CD4-positive, CD25-positive, alpha-beta regulatory T cell (primary cell): Measurements from ENCODE around the gene YEATS4. TPM values are rescaled to one million over a fixed set of nuclear protein-coding genes. Genes with fewer than 3 reads are reported as not detected.
A peak's percentile ranks its signal among the peaks of the same experiment; 100 is the strongest.

ENCODE experiments used
- ATAC-seq, 2 donors: fragments of 150-1000 bp; cut with Tn5 transposase; one replicate each; pipeline ENCODE4 v1.10.0; 2021; ENCODE audit warnings: low read depth in 2 of 2, moderate number of reproducible peaks in 2 of 2, moderate library complexity in 1 of 2
- DNase-seq, 3 donors: peaks; one replicate each; pipeline versions ENCODE4 v3.0.0 to v3.0.0-alpha.2; 2012 to 2022; ENCODE audit warnings: mixed read lengths in 1 of 3
- H3K27ac ChIP-seq: one replicate; pipeline ENCODE4 v1.7.0; 2013; ENCODE audit warnings: mild to moderate bottlenecking, low read length; ENCODE audit not compliant: insufficient read depth, poor library complexity, severe bottlenecking
- H3K27me3 ChIP-seq: one replicate; pipeline ENCODE4 v1.7.0; 2013; ENCODE audit warnings: low read length; ENCODE audit not compliant: control insufficient read depth, insufficient read depth
- H3K36me3 ChIP-seq: one replicate; pipeline ENCODE4 v1.7.0; 2013; ENCODE audit warnings: mild to moderate bottlenecking, low read length, moderate library complexity; ENCODE audit not compliant: control insufficient read depth, insufficient read depth
- H3K4me1 ChIP-seq: 2 replicates; pipeline ENCODE4 v1.7.0; 2013; ENCODE audit warnings: mild to moderate bottlenecking, low read length; ENCODE audit not compliant: insufficient read depth, control insufficient read depth, poor library complexity, severe bottlenecking
- H3K4me3 ChIP-seq: one replicate; pipeline ENCODE4 v1.7.0; 2013; ENCODE audit warnings: low read depth, mild to moderate bottlenecking, low read length, moderate library complexity
- H3K9me3 ChIP-seq, 2 experiments: 1 replicate in 1 of 2; 2 replicates in 1 of 2; pipeline ENCODE4 v1.7.0; 2013; ENCODE audit warnings: low read length in 2 of 2, mild to moderate bottlenecking in 1 of 2, moderate library complexity in 1 of 2; ENCODE audit not compliant: control insufficient read depth in 2 of 2
- H3K27ac Mint-ChIP-seq, 3 donors: one replicate each; pipeline ENCODE4 v1.8.0; 2020 to 2022; ENCODE audit warnings: mild to moderate bottlenecking in 3 of 3, mixed read lengths in 3 of 3, moderate library complexity in 2 of 3
- H3K27me3 Mint-ChIP-seq: one replicate; pipeline ENCODE4 v1.8.0; 2022; ENCODE audit warnings: mild to moderate bottlenecking, mixed read lengths
- H3K36me3 Mint-ChIP-seq: one replicate; pipeline ENCODE4 v1.8.0; 2020; ENCODE audit warnings: mixed read lengths
- H3K4me1 Mint-ChIP-seq, 4 donors: one replicate each; pipeline ENCODE4 v1.8.0; 2020 to 2022; ENCODE audit warnings: mixed read lengths in 4 of 4, mild to moderate bottlenecking in 1 of 4
- H3K4me3 Mint-ChIP-seq, 4 donors: one replicate each; pipeline ENCODE4 v1.8.0; 2020 to 2022; ENCODE audit warnings: mild to moderate bottlenecking in 4 of 4, mixed read lengths in 4 of 4, moderate library complexity in 3 of 4
- H3K9me3 Mint-ChIP-seq, 7 donors: one replicate each; pipeline ENCODE4 v1.8.0; 2020 to 2022; ENCODE audit warnings: mixed read lengths in 7 of 7, mild to moderate bottlenecking in 3 of 7, moderate library complexity in 2 of 7
- polyA plus RNA-seq, 4 donors: library from polyadenylated mRNA; unstranded; fragments of 300-500 nt; fragmentation: Illumina TruSeq; gene quantifications; one replicate each; pipeline ENCODE4 v1.2.3, GENCODE V29; 2021
- total RNA-seq: library from RNA; stranded (reverse); gene quantifications from one replicate; pipeline ENCODE4 v1.2.3, GENCODE V29; 2022

Gene YEATS4
- total and polyA plus RNA-seq, 5 donors from 2014 or later, result 32.6 to 75.7 (median 52.5) TPM

DNA sequence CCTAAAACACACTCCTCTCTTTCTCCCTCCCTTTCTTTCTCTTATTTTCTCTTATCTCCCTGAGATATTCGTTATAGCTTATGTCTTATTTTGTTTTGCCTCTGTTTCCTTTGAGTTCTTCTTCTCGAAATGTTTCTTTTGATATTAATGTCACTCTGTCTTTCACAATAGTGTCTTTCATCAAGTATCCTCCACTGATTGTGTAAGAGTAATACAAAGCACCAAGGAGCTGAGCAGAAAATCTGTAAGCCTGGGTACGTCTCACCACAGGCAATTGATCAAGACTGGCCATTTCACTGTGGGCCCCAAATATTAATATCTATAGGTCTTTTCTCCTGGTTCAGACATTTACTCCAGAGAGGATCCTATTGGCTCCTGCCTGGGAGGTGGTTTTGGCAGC lies 16.2 kb upstream of the YEATS4 start:
- no peak for ATAC-seq
- no peaks in the 10 kb centered on the region for H3K9me3 ChIP-seq
- no peaks in the 10 kb centered on the region for H3K36me3 ChIP-seq
- no peaks in the 10 kb centered on the region for H3K4me1 ChIP-seq
- peaks cover 0 to 1% (median 0%) of the 10 kb centered on the region in 7 donors for H3K9me3 Mint-ChIP-seq
- H3K27me3 Mint-ChIP-seq, result peaks cover 12% of the 10 kb centered on the region
- H3K4me3 Mint-ChIP-seq, result no peak overlapping the region
- H3K27ac ChIP-seq, result no peak overlapping the region
- H3K4me3 ChIP-seq, result no peak overlapping the region
- H3K36me3 Mint-ChIP-seq, result no peaks in the 10 kb centered on the region
- DNase-seq, result no peak
- H3K4me1 Mint-ChIP-seq, result peaks cover 0 to 4% (median 3%) of the 10 kb centered on the region in 4 donors
- H3K27me3 ChIP-seq, result peaks cover 9% of the 10 kb centered on the region
- no peak overlapping the region for H3K27ac Mint-ChIP-seq

DNA sequence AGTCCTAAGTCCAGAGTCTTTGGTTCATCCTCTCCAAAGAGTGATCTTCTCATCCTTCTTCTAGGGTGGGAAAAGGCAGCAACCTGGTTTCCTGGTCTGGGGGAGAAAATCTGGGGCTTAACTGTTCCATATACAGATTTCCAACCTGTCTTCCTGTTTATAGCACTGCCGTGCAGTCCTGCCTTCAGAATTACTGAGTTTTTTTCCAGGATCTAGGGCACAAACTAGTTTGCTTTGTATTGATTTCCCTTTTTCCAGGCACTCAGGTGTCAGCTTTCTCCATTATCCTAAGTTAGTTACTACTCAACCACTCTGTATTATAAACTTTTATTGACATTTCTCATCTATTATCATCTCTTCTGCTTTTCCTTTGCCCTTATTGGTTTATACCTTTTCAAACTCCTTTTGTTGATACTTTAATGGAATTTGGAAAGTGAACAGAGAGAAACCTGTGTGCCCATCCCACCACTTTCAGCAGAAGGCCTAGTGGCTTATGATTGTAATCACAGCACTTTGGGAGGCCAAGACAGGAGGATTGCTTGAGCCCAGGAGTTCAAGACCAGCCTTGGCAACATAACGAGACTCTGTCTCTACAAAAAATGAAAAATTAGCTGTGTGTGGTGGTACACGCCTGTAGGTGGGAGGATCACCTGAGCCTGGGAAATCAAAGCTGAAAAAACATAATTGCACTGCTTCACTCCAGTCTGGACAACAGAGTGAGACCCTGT lies 15.5 kb upstream of the YEATS4 start:
- Histone ChIP-seq H3K27me3 (peaks cover 9% of the 10 kb centered on the region), H3K4me1 (no peaks in the 10 kb centered on the region), H3K36me3 (no peaks in the 10 kb centered on the region), H3K4me3 (no peak overlapping the region), H3K27ac (no peak overlapping the region), H3K9me3 (no peaks in the 10 kb centered on the region)
- H3K27ac Mint-ChIP-seq, result no peak overlapping the region
- H3K36me3 Mint-ChIP-seq, result no peaks in the 10 kb centered on the region
- no peak overlapping the region for H3K4me3 Mint-ChIP-seq
- peaks cover 0 to 5% (median 4%) of the 10 kb centered on the region in 4 donors for H3K4me1 Mint-ChIP-seq
- peaks cover 12% of the 10 kb centered on the region for H3K27me3 Mint-ChIP-seq
- ATAC-seq (no peak), DNase-seq (no peak)
- peaks cover 0 to 1% (median 0%) of the 10 kb centered on the region in 7 donors for H3K9me3 Mint-ChIP-seq

DNA sequence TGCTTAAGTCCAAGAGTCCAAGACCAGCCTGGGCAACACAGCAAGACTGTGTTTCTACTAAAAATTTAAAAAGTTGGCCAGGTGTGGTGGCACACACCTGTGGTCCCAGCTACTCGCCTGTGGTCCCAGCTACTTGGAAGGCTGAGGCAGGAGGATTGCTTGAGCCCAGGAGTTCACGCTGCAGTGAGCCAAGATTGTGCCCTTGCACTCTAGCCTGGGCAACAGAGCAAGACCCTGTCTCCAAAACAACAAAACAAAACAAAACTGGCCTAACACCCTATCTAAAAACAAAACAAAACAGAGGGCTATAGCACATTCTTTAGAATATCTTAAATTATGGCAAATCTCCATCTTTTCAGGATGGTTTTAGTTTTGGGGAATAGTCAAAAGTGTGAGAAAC lies 14.5 kb upstream of the YEATS4 start:
- peaks cover 0 to 1% (median 0%) of the 10 kb centered on the region in 7 donors for H3K9me3 Mint-ChIP-seq
- Histone ChIP-seq H3K4me1 (no peaks in the 10 kb centered on the region), H3K36me3 (no peaks in the 10 kb centered on the region), H3K9me3 (no peaks in the 10 kb centered on the region), H3K27me3 (peaks cover 9% of the 10 kb centered on the region), H3K4me3 (no peak overlapping the region), H3K27ac (no peak overlapping the region)
- H3K4me3 Mint-ChIP-seq, result no peak overlapping the region
- DNase-seq (no peak), ATAC-seq (no peak)
- H3K4me1 Mint-ChIP-seq, result peaks cover 0 to 5% (median 3%) of the 10 kb centered on the region in 4 donors
- no peaks in the 10 kb centered on the region for H3K36me3 Mint-ChIP-seq
- H3K27ac Mint-ChIP-seq, result no peak overlapping the region
- peaks cover 8% of the 10 kb centered on the region for H3K27me3 Mint-ChIP-seq

DNA sequence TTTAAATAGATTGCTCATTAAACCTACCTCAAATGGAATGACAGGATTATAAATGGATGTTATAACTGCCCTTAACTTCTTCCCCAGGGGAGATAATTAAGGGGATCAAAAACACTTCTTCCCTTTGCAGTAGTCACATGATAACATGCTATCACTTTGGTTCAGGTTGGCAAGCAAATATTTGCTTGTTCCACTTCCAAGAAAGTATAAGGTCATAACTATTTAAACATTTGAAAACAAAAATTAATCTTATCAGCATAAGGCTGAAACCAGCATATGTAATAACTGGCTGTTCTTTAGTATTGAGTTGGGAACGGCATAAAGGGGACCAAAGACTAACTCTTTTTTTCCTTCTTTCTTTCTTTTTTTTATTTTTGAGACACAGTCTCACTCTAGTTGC lies 13.8 kb upstream of the YEATS4 start:
- Histone ChIP-seq H3K4me1 (no peaks in the 10 kb centered on the region), H3K27ac (no peak overlapping the region), H3K9me3 (no peaks in the 10 kb centered on the region), H3K36me3 (no peaks in the 10 kb centered on the region), H3K4me3 (no peak overlapping the region), H3K27me3 (peaks cover 9% of the 10 kb centered on the region)
- Mint-ChIP-seq H3K9me3 (peaks cover 0 to 1% (median 0%) of the 10 kb centered on the region in 7 donors), H3K4me1 (peaks cover 0 to 5% (median 3%) of the 10 kb centered on the region in 4 donors), H3K36me3 (no peaks in the 10 kb centered on the region), H3K27me3 (peaks cover 10% of the 10 kb centered on the region), H3K4me3 (no peak overlapping the region), H3K27ac (no peak overlapping the region)
- DNase-seq (no peak), ATAC-seq (no peak)

DNA sequence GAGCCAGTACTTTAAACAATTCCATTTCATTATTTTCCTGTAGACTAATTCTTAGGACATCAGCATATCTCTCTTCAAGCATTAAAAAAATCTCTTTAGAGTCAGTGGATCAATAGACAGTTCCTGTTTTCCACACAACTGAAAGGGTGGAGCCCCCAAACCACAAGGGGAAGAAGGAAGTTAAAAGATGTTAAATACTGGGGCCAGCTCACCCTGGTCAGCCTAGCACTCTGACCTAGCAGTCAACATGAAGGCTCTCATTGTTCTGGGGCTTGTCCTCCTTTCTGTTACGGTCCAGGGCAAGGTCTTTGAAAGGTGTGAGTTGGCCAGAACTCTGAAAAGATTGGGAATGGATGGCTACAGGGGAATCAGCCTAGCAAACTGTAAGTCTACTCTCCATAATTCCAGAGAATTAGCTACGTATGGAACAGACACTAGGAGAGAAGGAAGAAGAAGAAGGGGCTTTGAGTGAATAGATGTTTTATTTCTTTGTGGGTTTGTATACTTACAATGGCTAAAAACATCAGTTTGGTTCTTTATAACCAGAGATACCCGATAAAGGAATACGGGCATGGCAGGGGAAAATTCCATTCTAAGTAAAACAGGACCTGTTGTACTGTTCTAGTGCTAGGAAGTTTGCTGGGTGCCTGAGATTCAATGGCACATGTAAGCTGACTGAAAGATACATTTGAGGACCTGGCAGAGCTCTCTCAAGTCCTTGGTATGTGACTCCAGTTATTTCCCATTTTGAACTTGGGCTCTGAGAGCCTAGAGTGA lies 11.2 kb upstream of the YEATS4 start, which contains the start of gene LYZ:
Gene LYZ (plus strand): TSS at position 220 of the 777 bp plus-strand sequence. CDS start 28 bp downstream, at position 248.
- DNase-seq, result no peak
- Histone ChIP-seq H3K27me3 (peaks cover 5% of the 10 kb centered on the region), H3K4me1 (no peaks in the 10 kb centered on the region), H3K4me3 (no peak within 1 kb of the TSS), H3K36me3 (no peaks in the 10 kb centered on the region), H3K27ac (no peak within 1 kb of the TSS), H3K9me3 (no peaks in the 10 kb centered on the region)
- Mint-ChIP-seq H3K4me3 (no peak within 1 kb of the TSS), H3K27ac (peak within 1 kb of the TSS in 2 of 3 donors; percentile 7 to 89), H3K4me1 (peaks cover 0 to 5% (median 3%) of the 10 kb centered on the region in 4 donors), H3K36me3 (no peaks in the 10 kb centered on the region), H3K9me3 (peaks cover 0 to 1% (median 0%) of the 10 kb centered on the region in 7 donors), H3K27me3 (peaks cover 5% of the 10 kb centered on the region)
- no peak for ATAC-seq

DNA sequence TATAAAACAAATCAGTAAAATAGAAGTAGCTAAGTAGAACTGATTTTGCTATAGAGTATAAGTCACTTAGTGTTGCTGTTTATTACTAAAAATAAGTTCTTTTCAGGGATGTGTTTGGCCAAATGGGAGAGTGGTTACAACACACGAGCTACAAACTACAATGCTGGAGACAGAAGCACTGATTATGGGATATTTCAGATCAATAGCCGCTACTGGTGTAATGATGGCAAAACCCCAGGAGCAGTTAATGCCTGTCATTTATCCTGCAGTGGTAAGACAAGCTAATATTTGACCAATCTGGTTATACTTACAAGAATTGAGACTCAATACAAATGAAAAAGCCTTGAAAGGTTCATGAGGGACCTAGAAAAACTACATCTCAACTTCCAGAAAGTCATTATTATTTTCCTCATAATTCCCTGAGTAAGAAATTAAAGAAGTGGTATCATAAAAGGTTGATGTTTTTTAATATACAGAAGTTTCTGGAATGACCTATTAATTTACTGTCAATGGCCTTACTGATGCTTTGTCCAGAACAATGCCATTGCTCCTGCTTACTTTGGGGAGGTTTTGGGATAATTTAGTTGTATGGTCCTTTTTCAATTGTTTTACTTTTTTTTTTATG lies 9.4 kb upstream of the YEATS4 start:
- peaks cover 0 to 1% (median 0%) of the 10 kb centered on the region in 7 donors for H3K9me3 Mint-ChIP-seq
- Histone ChIP-seq H3K27me3 (peaks cover 12% of the 10 kb centered on the region), H3K27ac (no peak overlapping the region), H3K4me1 (no peaks in the 10 kb centered on the region), H3K36me3 (no peaks in the 10 kb centered on the region), H3K9me3 (no peaks in the 10 kb centered on the region), H3K4me3 (no peak overlapping the region)
- DNase-seq (no peak), ATAC-seq (no peak)
- H3K27me3 Mint-ChIP-seq, result peaks cover 11% of the 10 kb centered on the region
- peaks cover 0 to 5% (median 3%) of the 10 kb centered on the region in 4 donors for H3K4me1 Mint-ChIP-seq
- no peak overlapping the region for H3K4me3 Mint-ChIP-seq
- H3K27ac Mint-ChIP-seq, result peak overlapping the region in 1 of 3 donors; percentile 9
- no peaks in the 10 kb centered on the region for H3K36me3 Mint-ChIP-seq

DNA sequence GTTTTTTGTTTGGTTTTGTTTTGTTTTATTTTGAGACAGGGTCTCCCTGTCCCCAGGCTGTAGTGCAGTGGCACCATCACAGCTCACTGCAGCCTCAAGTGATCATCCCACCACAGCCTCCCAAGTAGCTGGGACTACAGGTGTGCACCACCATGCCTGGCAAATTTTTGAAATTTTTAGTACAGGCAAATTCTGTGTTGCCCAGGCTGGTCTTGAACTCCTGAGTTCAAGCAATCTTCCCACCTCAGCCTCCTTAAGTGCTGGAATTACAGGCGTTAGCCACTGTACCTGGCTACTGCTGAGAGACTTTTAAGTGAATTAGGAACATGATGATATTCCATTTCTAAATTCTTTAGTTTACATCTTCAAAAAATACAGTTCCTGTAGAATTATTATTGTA lies 8.8 kb upstream of the YEATS4 start:
- peaks cover 0 to 1% (median 0%) of the 10 kb centered on the region in 7 donors for H3K9me3 Mint-ChIP-seq
- H3K4me3 ChIP-seq, result no peak overlapping the region

More for the DNA sequence above, 8.8 kb upstream of the YEATS4 start:
- Histone ChIP-seq H3K27ac (no peak overlapping the region), H3K4me1 (no peaks in the 10 kb centered on the region), H3K36me3 (no peaks in the 10 kb centered on the region), H3K27me3 (peaks cover 12% of the 10 kb centered on the region), H3K9me3 (no peaks in the 10 kb centered on the region)
- H3K36me3 Mint-ChIP-seq, result no peaks in the 10 kb centered on the region
- ATAC-seq (no peak), DNase-seq (no peak)
- H3K4me1 Mint-ChIP-seq, result peaks cover 0 to 5% (median 3%) of the 10 kb centered on the region in 4 donors
- no peak overlapping the region for H3K27ac Mint-ChIP-seq
- H3K27me3 Mint-ChIP-seq, result peaks cover 11% of the 10 kb centered on the region
- H3K4me3 Mint-ChIP-seq, result no peak overlapping the region
